PC-3 (cell line): ENCODE results near the gene ZNF23. TPM values are rescaled to one million over a fixed set of nuclear protein-coding genes. Genes with fewer than 3 reads are reported as not detected.

Experiments used
- ATAC-seq: fragments of 200-7000 bp; cut with Tn5 transposase; 2 replicates; pipeline ENCODE4 v1.9.1; 2020; ENCODE audit warnings: mild to moderate bottlenecking, moderate library complexity
- BruUV-seq: library from RNA; stranded (reverse); fragments of 400-500 nt; replicated peaks from 2 replicates; lab custom pipeline; 2021; lab: Mats Ljungman, UMichigan
- CTCF ChIA-PET: fragments of 300-600 bp; sonication (Branson Sonifier 250); formaldehyde crosslinking; loops from one replicate; lab custom pipeline; 2022; ENCODE audit warnings: antibody characterized with exemption; lab: Charles Lee
- POLR2A ChIA-PET: fragments of 300-600 bp; sonication (Branson Sonifier 250); formaldehyde crosslinking; loops from one replicate; lab custom pipeline; 2022; ENCODE audit warnings: antibody characterized with exemption; ENCODE audit not compliant: unreplicated experiment; lab: Charles Lee
- DNase-seq: peaks from one replicate; pipeline ENCODE4 v3.0.0-alpha.2; 2015
- H2AFZ ChIP-seq: fragments of 300-600 bp; sonication (generic); 2 replicates; pipeline ENCODE4 v1.6.0; 2016; ENCODE audit warnings: antibody characterized with exemption, low read length
- H3F3A ChIP-seq: fragments of 300-600 bp; sonication (generic); one replicate; pipeline ENCODE4 v1.6.0; 2017; ENCODE audit warnings: antibody characterized with exemption, low read length, control low read depth, mild to moderate bottlenecking; ENCODE audit not compliant: unreplicated experiment
- H3K27ac ChIP-seq: fragments of 300-600 bp; sonication (generic); 2 replicates; pipeline ENCODE4 v1.5.1; 2016; ENCODE audit warnings: mild to moderate bottlenecking, low read length
- H3K27me3 ChIP-seq: fragments of 300-600 bp; sonication (generic); 2 replicates; pipeline ENCODE4 v1.6.1; 2016; ENCODE audit warnings: low read length, mixed read lengths
- H3K36me3 ChIP-seq: fragments of 300-600 bp; sonication (generic); 2 replicates; pipeline ENCODE4 v1.6.1; 2016; ENCODE audit warnings: low read depth, mixed run types, low read length, mixed read lengths
- H3K4me1 ChIP-seq: fragments of 300-600 bp; sonication (generic); 2 replicates; pipeline ENCODE4 v1.5.1; 2016; ENCODE audit warnings: low read length; ENCODE audit not compliant: insufficient read depth
- H3K4me2 ChIP-seq: fragments of 300-600 bp; sonication (generic); 2 replicates; pipeline ENCODE4 v1.6.0; 2016; ENCODE audit warnings: low read length
- H3K4me3 ChIP-seq: fragments of 300-600 bp; sonication (generic); 2 replicates; pipeline ENCODE4 v1.5.1; 2016; ENCODE audit warnings: mild to moderate bottlenecking, low read length, mixed read lengths
- H3K79me2 ChIP-seq: fragments of 300-600 bp; sonication (generic); 2 replicates; pipeline ENCODE4 v1.6.1; 2017; ENCODE audit warnings: low read length, mixed read lengths
- H3K9ac ChIP-seq: fragments of 300-600 bp; sonication (generic); 2 replicates; pipeline ENCODE4 v1.6.0; 2016; ENCODE audit warnings: mild to moderate bottlenecking, low read length
- H3K9me2 ChIP-seq: fragments of 300-600 bp; sonication (generic); replicated peaks from 2 replicates; pipeline ENCODE4 v1.6.1; 2016; ENCODE audit warnings: mixed run types, low read length, mixed read lengths
- H3K9me3 ChIP-seq: fragments of 300-600 bp; sonication (generic); 2 replicates; pipeline ENCODE4 v1.6.1; 2016; ENCODE audit warnings: low read length, mixed read lengths
- H4K20me1 ChIP-seq: fragments of 300-600 bp; sonication (generic); 2 replicates; pipeline ENCODE4 v1.6.1; 2016; ENCODE audit warnings: low read length, mixed read lengths
- EZH2 ChIP-seq: fragments of 300-600 bp; sonication (generic); IDR thresholded peaks from one replicate; pipeline ENCODE4 v1.6.1; 2017; ENCODE audit warnings: antibody characterized with exemption, mild to moderate bottlenecking, low read length; ENCODE audit not compliant: unreplicated experiment
- EZH2phosphoT487 ChIP-seq: fragments of 300-600 bp; sonication (generic); IDR thresholded peaks from 2 replicates; pipeline ENCODE4 v1.6.1; 2018; ENCODE audit warnings: mild to moderate bottlenecking, antibody characterized with exemption, low read length, borderline replicate concordance
- intact Hi-C: fragments of 100-400 bp; cut with micrococcal nuclease; formaldehyde crosslinking; loops from 2 replicates; pipeline ENCODE4 v1.9.0; 2023
- total RNA-seq: library from RNA; depleted of rRNA; stranded (reverse); fragments of >200 nt; gene quantifications from 2 replicates; pipeline ENCODE4 v1.2.3, GENCODE V29; 2014
- TF ChIP-seq, protein P1 (sequence below): fragments of 300-600 bp; sonication (generic); conservative IDR thresholded peaks from 2 replicates; pipeline ENCODE4 v1.5.1; 2017; ENCODE audit warnings: antibody characterized with exemption, low read depth, mild to moderate bottlenecking, low read length

Gene ZNF23
- total RNA-seq, 1 experiment from 2014 or later, result 7.5 TPM

DNA sequence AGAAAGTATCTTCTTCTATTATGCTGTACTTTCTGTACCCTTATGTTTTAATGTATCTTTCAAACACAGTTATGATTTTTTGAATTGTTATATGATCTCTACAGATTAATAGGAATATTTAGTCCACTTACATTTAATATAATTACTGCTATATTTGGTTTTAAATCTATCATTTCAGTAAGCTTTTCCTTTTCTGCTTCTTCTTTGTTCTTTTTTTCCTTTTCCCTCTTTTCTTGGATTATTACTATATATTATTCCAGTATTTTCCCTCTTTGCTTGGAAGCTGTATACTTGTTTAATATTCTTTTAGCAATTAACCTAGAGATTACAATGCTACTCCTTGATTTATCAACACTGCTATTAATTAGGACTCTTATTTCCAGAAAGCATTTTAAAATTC, 33.7 kb downstream of the ZNF23 start:
- Histone ChIP-seq H3K36me3 (no peaks in the 10 kb centered on the region), H3K4me1 (no peaks in the 10 kb centered on the region), H2AFZ (no peak overlapping the region), H3K4me2 (no peak overlapping the region), H4K20me1 (no peaks in the 10 kb centered on the region), H3F3A (no peaks in the 10 kb centered on the region), H3K27ac (no peak overlapping the region), H3K4me3 (no peak overlapping the region), H3K79me2 (no peaks in the 10 kb centered on the region), H3K27me3 (peaks cover 17% of the 10 kb centered on the region), H3K9me2 (no peaks in the 10 kb centered on the region), H3K9me3 (no peaks in the 10 kb centered on the region), H3K9ac (no peak overlapping the region)
- TF ChIP-seq, protein P1, sequence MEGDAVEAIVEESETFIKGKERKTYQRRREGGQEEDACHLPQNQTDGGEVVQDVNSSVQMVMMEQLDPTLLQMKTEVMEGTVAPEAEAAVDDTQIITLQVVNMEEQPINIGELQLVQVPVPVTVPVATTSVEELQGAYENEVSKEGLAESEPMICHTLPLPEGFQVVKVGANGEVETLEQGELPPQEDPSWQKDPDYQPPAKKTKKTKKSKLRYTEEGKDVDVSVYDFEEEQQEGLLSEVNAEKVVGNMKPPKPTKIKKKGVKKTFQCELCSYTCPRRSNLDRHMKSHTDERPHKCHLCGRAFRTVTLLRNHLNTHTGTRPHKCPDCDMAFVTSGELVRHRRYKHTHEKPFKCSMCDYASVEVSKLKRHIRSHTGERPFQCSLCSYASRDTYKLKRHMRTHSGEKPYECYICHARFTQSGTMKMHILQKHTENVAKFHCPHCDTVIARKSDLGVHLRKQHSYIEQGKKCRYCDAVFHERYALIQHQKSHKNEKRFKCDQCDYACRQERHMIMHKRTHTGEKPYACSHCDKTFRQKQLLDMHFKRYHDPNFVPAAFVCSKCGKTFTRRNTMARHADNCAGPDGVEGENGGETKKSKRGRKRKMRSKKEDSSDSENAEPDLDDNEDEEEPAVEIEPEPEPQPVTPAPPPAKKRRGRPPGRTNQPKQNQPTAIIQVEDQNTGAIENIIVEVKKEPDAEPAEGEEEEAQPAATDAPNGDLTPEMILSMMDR, result no peak
- TF ChIP-seq EZH2 (no peak), EZH2phosphoT487 (no peak)
- no peak for ATAC-seq
- ChIA-PET POLR2A (no interaction called here), CTCF (no interaction called here)
- intact Hi-C loops, result no loop called here
- DNase-seq, result no peak
- no TSS peak for BruUV-seq

GRCh38 chr16:71426880-71427615, 35.0 kb downstream of the ZNF23 start:
- Histone ChIP-seq H3F3A (no peaks in the 10 kb centered on the region), H3K27me3 (peaks cover 10% of the 10 kb centered on the region), H3K9me3 (no peaks in the 10 kb centered on the region), H3K27ac (no peak overlapping the region), H4K20me1 (no peaks in the 10 kb centered on the region), H3K9ac (no peak overlapping the region), H3K36me3 (no peaks in the 10 kb centered on the region), H2AFZ (no peak overlapping the region), H3K4me1 (no peaks in the 10 kb centered on the region), H3K4me3 (no peak overlapping the region), H3K4me2 (no peak overlapping the region), H3K79me2 (no peaks in the 10 kb centered on the region), H3K9me2 (no peaks in the 10 kb centered on the region)
- ChIA-PET POLR2A (no interaction called here), CTCF (no interaction called here)
- BruUV-seq, result no TSS peak
- DNase-seq (no peak), ATAC-seq (no peak)
- intact Hi-C loops, result no loop called here
- TF ChIP-seq, protein P1, result no peak
- TF ChIP-seq EZH2 (no peak), EZH2phosphoT487 (no peak)

DNA sequence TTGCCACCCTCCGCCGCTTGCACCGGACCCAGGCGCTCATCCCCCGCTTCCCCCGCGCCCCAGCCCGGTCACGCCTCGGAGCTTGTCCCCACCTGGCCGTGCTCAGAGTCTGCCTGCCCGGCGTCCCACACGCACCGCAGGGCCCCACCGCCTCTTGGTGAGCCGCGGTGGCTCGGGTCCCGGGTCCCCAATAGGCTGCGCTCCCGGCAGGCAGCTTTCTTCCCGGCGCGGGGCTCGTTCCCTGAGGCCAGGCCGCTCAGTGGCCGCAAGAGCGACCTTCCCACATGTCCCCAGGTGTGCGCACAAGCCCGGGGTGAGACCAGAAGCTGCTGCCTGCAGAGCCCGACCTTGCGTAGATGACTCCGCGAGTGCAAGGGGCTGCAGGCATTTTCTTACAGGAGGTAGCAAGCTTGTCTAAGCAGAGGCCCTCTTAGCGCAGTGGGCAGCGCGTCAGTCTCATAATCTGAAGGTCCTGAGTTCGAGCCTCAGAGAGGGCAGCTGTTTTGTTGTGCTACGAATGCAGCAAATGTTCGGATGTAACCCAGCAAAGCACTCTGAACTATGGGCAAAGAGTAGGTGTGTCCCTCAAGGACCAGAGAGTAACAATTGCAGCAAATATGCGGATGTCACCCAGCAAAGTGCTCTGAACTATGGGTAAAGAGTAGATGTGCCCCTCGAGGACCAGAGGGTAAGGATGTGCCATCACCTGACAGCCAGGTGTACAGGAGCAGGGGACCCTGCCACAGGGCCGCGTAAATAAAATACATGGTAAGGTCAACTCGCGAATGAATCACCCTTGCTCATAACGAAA, 35.8 kb downstream of the ZNF23 start:
- no peak for DNase-seq
- TF ChIP-seq EZH2 (no peak), EZH2phosphoT487 (no peak)
- TF ChIP-seq, protein P1, result no peak
- no peak overlapping the region for H3K4me3 ChIP-seq
- no peaks in the 10 kb centered on the region for H3K9me2 ChIP-seq
- H2AFZ ChIP-seq, result no peak overlapping the region
- H3K27ac ChIP-seq, result no peak overlapping the region
- no peaks in the 10 kb centered on the region for H3K9me3 ChIP-seq
- peaks cover 10% of the 10 kb centered on the region for H3K27me3 ChIP-seq
- H3K36me3 ChIP-seq, result no peaks in the 10 kb centered on the region
- ATAC-seq, result no peak
- CTCF ChIA-PET, result no interaction called here
- POLR2A ChIA-PET, result no interaction called here
- no peaks in the 10 kb centered on the region for H4K20me1 ChIP-seq
- no peaks in the 10 kb centered on the region for H3K4me1 ChIP-seq
- intact Hi-C loops, result no loop called here
- H3K9ac ChIP-seq, result no peak overlapping the region
- BruUV-seq, result no TSS peak
- H3K4me2 ChIP-seq, result no peak overlapping the region
- no peaks in the 10 kb centered on the region for H3K79me2 ChIP-seq
- no peaks in the 10 kb centered on the region for H3F3A ChIP-seq
